Gastrocnemius medialis (tissue), 4 donors: ENCODE results near the gene YKT6.

ENCODE experiments used
- POLR2A ChIP-seq, 2 donors: fragments of 450-650 bp; IDR thresholded peaks; one replicate each; pipeline ENCODE4 v1.6.1; 2017; ENCODE audit warnings: antibody characterized with exemption in 2 of 2, mild to moderate bottlenecking in 2 of 2, moderate library complexity in 2 of 2
- TF ChIP-seq, protein P1 (sequence below), 5 experiments: fragments of 450-650 bp in 3 of 5; fragments of 200-600 bp in 2 of 5; sonication (generic) in 2 of 5; IDR thresholded peaks in 4 of 5; conservative IDR thresholded peaks in 1 of 5; 1 replicate in 4 of 5; 2 replicates in 1 of 5; pipeline ENCODE4 v1.5.1; 2016 to 2019; ENCODE audit warnings: antibody characterized with exemption in 5 of 5, mild to moderate bottlenecking in 3 of 5, moderate library complexity in 3 of 5

- no peak for TF ChIP-seq POLR2A (IDR thresholded peaks at IDR 0.05)
- TF ChIP-seq, protein P1, sequence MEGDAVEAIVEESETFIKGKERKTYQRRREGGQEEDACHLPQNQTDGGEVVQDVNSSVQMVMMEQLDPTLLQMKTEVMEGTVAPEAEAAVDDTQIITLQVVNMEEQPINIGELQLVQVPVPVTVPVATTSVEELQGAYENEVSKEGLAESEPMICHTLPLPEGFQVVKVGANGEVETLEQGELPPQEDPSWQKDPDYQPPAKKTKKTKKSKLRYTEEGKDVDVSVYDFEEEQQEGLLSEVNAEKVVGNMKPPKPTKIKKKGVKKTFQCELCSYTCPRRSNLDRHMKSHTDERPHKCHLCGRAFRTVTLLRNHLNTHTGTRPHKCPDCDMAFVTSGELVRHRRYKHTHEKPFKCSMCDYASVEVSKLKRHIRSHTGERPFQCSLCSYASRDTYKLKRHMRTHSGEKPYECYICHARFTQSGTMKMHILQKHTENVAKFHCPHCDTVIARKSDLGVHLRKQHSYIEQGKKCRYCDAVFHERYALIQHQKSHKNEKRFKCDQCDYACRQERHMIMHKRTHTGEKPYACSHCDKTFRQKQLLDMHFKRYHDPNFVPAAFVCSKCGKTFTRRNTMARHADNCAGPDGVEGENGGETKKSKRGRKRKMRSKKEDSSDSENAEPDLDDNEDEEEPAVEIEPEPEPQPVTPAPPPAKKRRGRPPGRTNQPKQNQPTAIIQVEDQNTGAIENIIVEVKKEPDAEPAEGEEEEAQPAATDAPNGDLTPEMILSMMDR (IDR thresholded peaks at IDR 0.05 in 4 of 5, conservative IDR thresholded peaks at IDR 0.05 in 1 of 5): no peak
Measured at GRCh38 chr7:44225566-44226395, 25.0 kb downstream of the YKT6 start.
